ENCODE measurements around the gene TSC22D2.

The TSC22D2 gene

GRCh38 chr3:150408221-150409124 is at the start of gene TSC22D2:
Gene TSC22D2 (plus strand): TSS chr3:150408298. CDS start chr3:150409351, 1,053 bp downstream.
- peak within 1 kb of the TSS; percentile 87 for H3K4me3 ChIP-seq (ENCODE audit: control insufficient read depth, low read depth, low read length)
- TF ChIP-seq CTCF (IDR thresholded peaks at IDR 0.05; ENCODE audit: control insufficient read depth, insufficient read depth, low read depth, low read length, missing control alignments) = peak; percentile 18

GRCh38 chr3:150359381-150359780 is 48.7 kb upstream of the TSC22D2 start:
- no peak for DNase-seq (ENCODE audit: low read depth)
- no peak overlapping the region for H3K4me3 ChIP-seq (ENCODE audit: control insufficient read depth, low read depth, low read length)
- TF ChIP-seq CTCF (IDR thresholded peaks at IDR 0.05; ENCODE audit: control insufficient read depth, insufficient read depth, low read depth, low read length, missing control alignments) = no peak

More at GRCh38 chr3:150408221-150409124, at the start of gene TSC22D2:
- no peak for DNase-seq (ENCODE audit: low read depth)

GRCh38 chr3:150360966-150361365 is 47.1 kb upstream of the TSC22D2 start:
- no peak overlapping the region for H3K4me3 ChIP-seq (ENCODE audit: control insufficient read depth, low read depth, low read length)
- no peak for DNase-seq (ENCODE audit: low read depth)
- no peak for TF ChIP-seq CTCF (IDR thresholded peaks at IDR 0.05; ENCODE audit: control insufficient read depth, insufficient read depth, low read depth, low read length, missing control alignments)

GRCh38 chr3:150362515-150363302 is 45.4 kb upstream of the TSC22D2 start:
- DNase-seq (ENCODE audit: low read depth) = no peak
- TF ChIP-seq CTCF (IDR thresholded peaks at IDR 0.05; ENCODE audit: control insufficient read depth, insufficient read depth, low read depth, low read length, missing control alignments) = no peak
- H3K4me3 ChIP-seq (ENCODE audit: control insufficient read depth, low read depth, low read length) = no peak overlapping the region

GRCh38 chr3:150363420-150363819 is 44.7 kb upstream of the TSC22D2 start:
- no peak for DNase-seq (ENCODE audit: low read depth)
- H3K4me3 ChIP-seq (ENCODE audit: control insufficient read depth, low read depth, low read length) = no peak overlapping the region
- no peak for TF ChIP-seq CTCF (IDR thresholded peaks at IDR 0.05; ENCODE audit: control insufficient read depth, insufficient read depth, low read depth, low read length, missing control alignments)

GRCh38 chr3:150365132-150365604 is 42.9 kb upstream of the TSC22D2 start:
- no peak for TF ChIP-seq CTCF (IDR thresholded peaks at IDR 0.05; ENCODE audit: control insufficient read depth, insufficient read depth, low read depth, low read length, missing control alignments)
- no peak overlapping the region for H3K4me3 ChIP-seq (ENCODE audit: control insufficient read depth, low read depth, low read length)

More at GRCh38 chr3:150365132-150365604, 42.9 kb upstream of the TSC22D2 start:
- no peak for DNase-seq (ENCODE audit: low read depth)

Data from AG09309 (cell line).